Measurements from ENCODE around the gene BBOF1.

The BBOF1 gene

GRCh38 chr14:74015176-74015575 lies 4.0 kb upstream of the BBOF1 start:
- Histone ChIP-seq H3K9ac (ENCODE audit: insufficient read length) (no peak overlapping the region), H3K4me3 (no peak overlapping the region), H3K9me3 (ENCODE audit: low read depth, low read length) (no peaks in the 10 kb centered on the region), H3K36me3 (ENCODE audit: insufficient read depth, low read length) (peaks cover 6% of the 10 kb centered on the region; the same call in 1 of the 2 replicates), H3K27ac (no peak overlapping the region)
- TF ChIP-seq FOXP2 (optimal IDR thresholded peaks at IDR 0.05; ENCODE audit: control extremely low read depth, extremely low read length, insufficient read depth) (no peak), EZH2 (IDR thresholded peaks at IDR 0.05) (no peak), POLR2AphosphoS5 (IDR thresholded peaks at IDR 0.05; ENCODE audit: borderline replicate concordance, low read depth, low read length) (no peak)
- no peak for DNase-seq (ENCODE audit: low read depth, low spot score)

GRCh38 chr14:74015963-74016362 lies 3.2 kb upstream of the BBOF1 start:
- no peak for DNase-seq (ENCODE audit: low read depth, low spot score)
- H3K9ac ChIP-seq (ENCODE audit: insufficient read length) = no peak overlapping the region
- TF ChIP-seq EZH2 (IDR thresholded peaks at IDR 0.05) (no peak), FOXP2 (optimal IDR thresholded peaks at IDR 0.05; ENCODE audit: control extremely low read depth, extremely low read length, insufficient read depth) (no peak), POLR2AphosphoS5 (IDR thresholded peaks at IDR 0.05; ENCODE audit: borderline replicate concordance, low read depth, low read length) (no peak)
- no peak overlapping the region for H3K27ac ChIP-seq
- peaks cover 3% of the 10 kb centered on the region; the same call in 1 of the 2 replicates for H3K36me3 ChIP-seq (ENCODE audit: insufficient read depth, low read length)
- no peaks in the 10 kb centered on the region for H3K9me3 ChIP-seq (ENCODE audit: low read depth, low read length)
- H3K4me3 ChIP-seq = no peak overlapping the region

- no peaks in the 10 kb centered on the region for H3K36me3 ChIP-seq (ENCODE audit: insufficient read depth, low read length)
- TF ChIP-seq EZH2 (IDR thresholded peaks at IDR 0.05) = no peak
- TF ChIP-seq POLR2AphosphoS5 (IDR thresholded peaks at IDR 0.05; ENCODE audit: borderline replicate concordance, low read depth, low read length) = no peak
- no peak for TF ChIP-seq FOXP2 (optimal IDR thresholded peaks at IDR 0.05; ENCODE audit: control extremely low read depth, extremely low read length, insufficient read depth)
- peak; percentile 1 for DNase-seq (ENCODE audit: low read depth, low spot score)
- H3K9me3 ChIP-seq (ENCODE audit: low read depth, low read length) = no peaks in the 10 kb centered on the region
- no peak overlapping the region for H3K27ac ChIP-seq
- peak overlapping the region; percentile 77 for H3K9ac ChIP-seq (ENCODE audit: insufficient read length)
- peak overlapping the region; percentile 81 for H3K4me3 ChIP-seq
Observed at GRCh38 chr14:74018174-74018585, 969 bp upstream of the BBOF1 start.

GRCh38 chr14:74019408-74020137 lies 424 bp downstream of the BBOF1 start:
- no peaks in the 10 kb centered on the region for H3K9me3 ChIP-seq (ENCODE audit: low read depth, low read length)
- H3K36me3 ChIP-seq (ENCODE audit: insufficient read depth, low read length) = no peaks in the 10 kb centered on the region
- no peak for DNase-seq (ENCODE audit: low read depth, low spot score)
- H3K4me3 ChIP-seq = peak overlapping the region; percentile 81
- no peak overlapping the region for H3K27ac ChIP-seq
- peak overlapping the region; percentile 69 for H3K9ac ChIP-seq (ENCODE audit: insufficient read length)
- TF ChIP-seq POLR2AphosphoS5 (IDR thresholded peaks at IDR 0.05; ENCODE audit: borderline replicate concordance, low read depth, low read length) (no peak), EZH2 (IDR thresholded peaks at IDR 0.05) (no peak), FOXP2 (optimal IDR thresholded peaks at IDR 0.05; ENCODE audit: control extremely low read depth, extremely low read length, insufficient read depth) (no peak)

- no peak overlapping the region for H3K4me3 ChIP-seq
- no peak for DNase-seq (ENCODE audit: low read depth, low spot score)
- no peak overlapping the region for H3K9ac ChIP-seq (ENCODE audit: insufficient read length)
- TF ChIP-seq POLR2AphosphoS5 (IDR thresholded peaks at IDR 0.05; ENCODE audit: borderline replicate concordance, low read depth, low read length) = no peak
- no peak for TF ChIP-seq EZH2 (IDR thresholded peaks at IDR 0.05)
- TF ChIP-seq FOXP2 (optimal IDR thresholded peaks at IDR 0.05; ENCODE audit: control extremely low read depth, extremely low read length, insufficient read depth) = no peak
- no peaks in the 10 kb centered on the region for H3K36me3 ChIP-seq (ENCODE audit: insufficient read depth, low read length)
- no peak overlapping the region for H3K27ac ChIP-seq
- no peaks in the 10 kb centered on the region for H3K9me3 ChIP-seq (ENCODE audit: low read depth, low read length)
Observed at GRCh38 chr14:74022346-74022745, 3.2 kb downstream of the BBOF1 start.

GRCh38 chr14:74029136-74029535 lies 10.0 kb downstream of the BBOF1 start:
- H3K27ac ChIP-seq = no peak overlapping the region
- H3K9me3 ChIP-seq (ENCODE audit: low read depth, low read length) = no peaks in the 10 kb centered on the region
- no peak overlapping the region for H3K4me3 ChIP-seq
- H3K9ac ChIP-seq (ENCODE audit: insufficient read length) = no peak overlapping the region
- DNase-seq (ENCODE audit: low read depth, low spot score) = no peak
- TF ChIP-seq POLR2AphosphoS5 (IDR thresholded peaks at IDR 0.05; ENCODE audit: borderline replicate concordance, low read depth, low read length) (no peak), EZH2 (IDR thresholded peaks at IDR 0.05) (no peak), FOXP2 (optimal IDR thresholded peaks at IDR 0.05; ENCODE audit: control extremely low read depth, extremely low read length, insufficient read depth) (no peak)
- H3K36me3 ChIP-seq (ENCODE audit: insufficient read depth, low read length) = no peaks in the 10 kb centered on the region

- no peak for DNase-seq (ENCODE audit: low read depth, low spot score)
- Histone ChIP-seq H3K4me3 (no peak overlapping the region), H3K9me3 (ENCODE audit: low read depth, low read length) (no peaks in the 10 kb centered on the region), H3K36me3 (ENCODE audit: insufficient read depth, low read length) (no peaks in the 10 kb centered on the region), H3K9ac (ENCODE audit: insufficient read length) (no peak overlapping the region), H3K27ac (no peak overlapping the region)
- TF ChIP-seq EZH2 (IDR thresholded peaks at IDR 0.05) = no peak
- TF ChIP-seq FOXP2 (optimal IDR thresholded peaks at IDR 0.05; ENCODE audit: control extremely low read depth, extremely low read length, insufficient read depth) = no peak
- TF ChIP-seq POLR2AphosphoS5 (IDR thresholded peaks at IDR 0.05; ENCODE audit: borderline replicate concordance, low read depth, low read length) = no peak
Observed at GRCh38 chr14:74034572-74034971, 15.4 kb downstream of the BBOF1 start.

- H3K27ac ChIP-seq = no peak overlapping the region
- no peaks in the 10 kb centered on the region for H3K9me3 ChIP-seq (ENCODE audit: low read depth, low read length)
- TF ChIP-seq POLR2AphosphoS5 (IDR thresholded peaks at IDR 0.05; ENCODE audit: borderline replicate concordance, low read depth, low read length) (no peak), FOXP2 (optimal IDR thresholded peaks at IDR 0.05; ENCODE audit: control extremely low read depth, extremely low read length, insufficient read depth) (no peak), EZH2 (IDR thresholded peaks at IDR 0.05) (no peak)
- no peak overlapping the region for H3K4me3 ChIP-seq
- no peaks in the 10 kb centered on the region for H3K36me3 ChIP-seq (ENCODE audit: insufficient read depth, low read length)
- no peak overlapping the region for H3K9ac ChIP-seq (ENCODE audit: insufficient read length)
- DNase-seq (ENCODE audit: low read depth, low spot score) = no peak
Observed at GRCh38 chr14:74035556-74035955, 16.4 kb downstream of the BBOF1 start.
